H1 (cell line): ENCODE measurements around the gene PRTN3. TPM values are rescaled to one million over a fixed set of nuclear protein-coding genes. Genes with fewer than 3 reads are reported as not detected.

Experiments
- BACH1 ChIP-seq: IDR thresholded peaks from 2 replicates; pipeline ENCODE4 v1.6.1; 2012; ENCODE audit warnings: low read length, improper control_type of control experiment
- POLR2AphosphoS5 ChIP-seq: IDR thresholded peaks from 2 replicates; pipeline ENCODE4 v1.6.1; 2011; ENCODE audit warnings: low read depth, low read length
- polyA plus RNA-seq, 7 experiments: library from polyadenylated mRNA; depleted of rRNA in 3 of 7; stranded (reverse) in 5 of 7; unstranded in 2 of 7; fragments of >200 nt in 5 of 7; fragments of 200-250 nt in 2 of 7; gene quantifications; 1 replicate in 5 of 7; 2 replicates in 1 of 7; 4 replicates in 1 of 7; pipeline versions ENCODE4 v1.2.1 to v1.2.3, GENCODE V29; 2011 to 2013; ENCODE audit warnings: missing spikeins in 2 of 7, mixed read lengths in 2 of 7
- total RNA-seq: library from RNA; stranded (reverse); fragmentation: NEBNext Ultra II Directional; extraction: Animal tissue kit (Norgen Biotek cat#: 25700); gene quantifications from 2 replicates; pipeline ENCODE4 v1.2.1, GENCODE V29; 2021

The PRTN3 gene
- total and polyA plus RNA-seq, 2 of the 8 experiments (the other 6 are each of a cell fraction or from before 2014, with no cell fraction given): 0.39 to 2.1 TPM

DNA sequence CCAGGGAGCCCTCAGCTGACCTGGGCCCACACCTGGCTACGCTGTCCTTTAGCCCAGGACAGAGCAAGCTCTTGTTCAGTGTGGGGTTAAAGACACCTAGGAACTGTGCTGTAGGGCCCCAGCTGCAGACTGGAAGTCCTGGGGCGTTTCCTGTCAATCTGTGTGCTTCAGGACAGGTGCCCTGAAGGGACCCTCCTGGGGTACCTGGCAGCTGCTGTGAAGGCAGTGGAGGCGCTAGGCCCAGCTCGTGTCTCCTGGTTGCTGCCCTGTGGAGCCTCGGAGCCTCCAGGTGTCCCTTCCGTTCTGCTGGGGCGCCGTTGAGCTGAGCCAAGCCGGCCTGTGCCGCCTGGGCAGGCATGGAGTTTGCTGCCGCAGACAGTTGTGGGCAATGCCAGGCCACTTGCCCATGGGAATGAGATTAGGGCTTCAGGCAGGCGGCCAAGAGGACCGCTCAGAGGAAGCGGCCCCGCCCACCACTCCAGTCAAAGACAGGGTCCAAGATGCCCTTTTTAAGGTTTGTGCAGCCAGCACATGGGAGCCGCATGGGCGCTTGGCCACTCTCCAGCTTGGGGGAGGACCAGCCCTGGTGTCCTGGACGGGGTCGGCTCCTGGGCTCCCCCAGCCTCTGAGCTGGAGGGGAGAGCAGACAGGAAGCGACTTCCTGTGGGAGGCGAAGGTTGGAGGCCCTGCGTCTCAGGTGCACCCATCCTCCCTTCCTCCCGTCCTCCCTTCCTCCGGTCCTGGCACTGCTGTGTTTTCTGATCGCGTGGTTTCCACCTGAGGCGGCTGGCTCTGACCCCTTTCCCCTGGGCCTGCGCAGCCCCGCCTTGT is 39.6 kb upstream of the PRTN3 start (continued):
- no peak for TF ChIP-seq BACH1
- TF ChIP-seq POLR2AphosphoS5: peak; percentile 53; the same call in 1 of the 2 replicates
